DND-41 (cell line): Measurements from ENCODE around the gene ZBTB42.

Experiments used
- EZH2 ChIP-seq: IDR thresholded peaks from 3 replicates; pipeline ENCODE4 v1.6.1; 2012; ENCODE audit warnings: borderline replicate concordance, low read depth, mild to moderate bottlenecking, moderate library complexity, low read length, inconsistent platforms; ENCODE audit not compliant: severe bottlenecking
- TF ChIP-seq, protein P1 (sequence below): IDR thresholded peaks from 2 replicates; pipeline ENCODE4 v1.5.1; 2012; ENCODE audit warnings: borderline replicate concordance, low read length, moderate library complexity, mild to moderate bottlenecking; ENCODE audit not compliant: poor library complexity, severe bottlenecking; ENCODE audit errors: extremely low read depth

DNA sequence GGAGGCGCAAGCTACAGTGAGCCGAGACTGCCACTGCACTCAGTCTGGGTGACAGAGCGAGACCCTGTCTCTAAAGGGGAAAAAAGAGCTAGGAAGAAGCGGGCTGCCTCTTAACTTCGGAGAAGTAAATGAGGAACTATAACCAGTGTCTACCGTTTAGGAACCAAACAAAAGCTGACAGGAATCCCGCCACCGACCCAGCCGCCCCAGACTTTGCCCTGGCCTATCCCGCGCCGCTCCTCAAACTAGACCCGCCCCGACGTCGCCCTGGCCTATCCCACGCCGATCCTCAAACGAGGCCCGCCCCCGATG, 48.5 kb upstream of the ZBTB42 start:
- TF ChIP-seq, protein P1, sequence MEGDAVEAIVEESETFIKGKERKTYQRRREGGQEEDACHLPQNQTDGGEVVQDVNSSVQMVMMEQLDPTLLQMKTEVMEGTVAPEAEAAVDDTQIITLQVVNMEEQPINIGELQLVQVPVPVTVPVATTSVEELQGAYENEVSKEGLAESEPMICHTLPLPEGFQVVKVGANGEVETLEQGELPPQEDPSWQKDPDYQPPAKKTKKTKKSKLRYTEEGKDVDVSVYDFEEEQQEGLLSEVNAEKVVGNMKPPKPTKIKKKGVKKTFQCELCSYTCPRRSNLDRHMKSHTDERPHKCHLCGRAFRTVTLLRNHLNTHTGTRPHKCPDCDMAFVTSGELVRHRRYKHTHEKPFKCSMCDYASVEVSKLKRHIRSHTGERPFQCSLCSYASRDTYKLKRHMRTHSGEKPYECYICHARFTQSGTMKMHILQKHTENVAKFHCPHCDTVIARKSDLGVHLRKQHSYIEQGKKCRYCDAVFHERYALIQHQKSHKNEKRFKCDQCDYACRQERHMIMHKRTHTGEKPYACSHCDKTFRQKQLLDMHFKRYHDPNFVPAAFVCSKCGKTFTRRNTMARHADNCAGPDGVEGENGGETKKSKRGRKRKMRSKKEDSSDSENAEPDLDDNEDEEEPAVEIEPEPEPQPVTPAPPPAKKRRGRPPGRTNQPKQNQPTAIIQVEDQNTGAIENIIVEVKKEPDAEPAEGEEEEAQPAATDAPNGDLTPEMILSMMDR, result no peak
- no peak for TF ChIP-seq EZH2
